Left ventricle myocardium inferior (tissue), 1 donor: Measurements from ENCODE around the gene AMT. TPM values are rescaled to one million over a fixed set of nuclear protein-coding genes. Genes with fewer than 3 reads are reported as not detected.

Experiments
- DNase-seq: peaks from one replicate; pipeline ENCODE4 v3.0.0-alpha.2; 2020
- H3K27ac ChIP-seq: fragments of 200-600 bp; replicated peaks from 2 replicates; pipeline ENCODE4 v1.8.0; 2021
- H3K27me3 ChIP-seq: fragments of 200-600 bp; 2 replicates; pipeline ENCODE4 v1.8.0; 2021; ENCODE audit warnings: low read depth
- H3K36me3 ChIP-seq: fragments of 200-600 bp; 2 replicates; pipeline ENCODE4 v1.8.0; 2021
- H3K4me1 ChIP-seq: fragments of 200-600 bp; 2 replicates; pipeline ENCODE4 v1.8.0; 2021
- H3K4me3 ChIP-seq: fragments of 200-600 bp; 2 replicates; pipeline ENCODE4 v1.8.0; 2021; ENCODE audit warnings: mild to moderate bottlenecking, moderate library complexity
- H3K9me3 ChIP-seq: fragments of 200-600 bp; replicated peaks from 2 replicates; pipeline ENCODE4 v1.8.0; 2021
- intact Hi-C: fragments of 100-400 bp; cut with micrococcal nuclease; formaldehyde crosslinking; loops from one replicate; pipeline ENCODE4 v1.11.0; 2022
- long read RNA-seq: library from polyadenylated mRNA; unstranded; transcript quantifications from one replicate; pipeline ENCODE4 v2.0.0, GENCODE V29; 2021
- total RNA-seq: library from RNA; stranded (reverse); fragmentation: NEBNext Ultra II Directional; extraction: Animal tissue kit (Norgen Biotek cat#: 25700); gene quantifications from one replicate; pipeline ENCODE4 v1.2.1, GENCODE V29; 2021
- TF ChIP-seq, protein P1 (sequence below): fragments of 200-600 bp; IDR thresholded peaks from 2 replicates; pipeline ENCODE4 v1.8.0; 2021; ENCODE audit warnings: antibody characterized with exemption, mild to moderate bottlenecking, borderline replicate concordance
- donor health status: DM: no; HTN: yes; CAD: no; lungs with severe emphysema.

The AMT gene
- total RNA-seq, result 29.0 TPM
- long read RNA-seq, transcript AMT-201 (9 exons, 2,280 nt), result major isoform, 87 of 127 reads
- long read RNA-seq, transcript AMT-221 (9 exons, 2,038 nt), result minor isoform, 9 of 127 reads
- long read RNA-seq, transcript AMT-202 (10 exons, 1,831 nt), result minor isoform, 7 of 127 reads
- long read RNA-seq, partial matches to known transcripts, result 1 of 127 reads
- long read RNA-seq, other reads (novel, unspliced or antisense), result 8 of 127 reads

DNA sequence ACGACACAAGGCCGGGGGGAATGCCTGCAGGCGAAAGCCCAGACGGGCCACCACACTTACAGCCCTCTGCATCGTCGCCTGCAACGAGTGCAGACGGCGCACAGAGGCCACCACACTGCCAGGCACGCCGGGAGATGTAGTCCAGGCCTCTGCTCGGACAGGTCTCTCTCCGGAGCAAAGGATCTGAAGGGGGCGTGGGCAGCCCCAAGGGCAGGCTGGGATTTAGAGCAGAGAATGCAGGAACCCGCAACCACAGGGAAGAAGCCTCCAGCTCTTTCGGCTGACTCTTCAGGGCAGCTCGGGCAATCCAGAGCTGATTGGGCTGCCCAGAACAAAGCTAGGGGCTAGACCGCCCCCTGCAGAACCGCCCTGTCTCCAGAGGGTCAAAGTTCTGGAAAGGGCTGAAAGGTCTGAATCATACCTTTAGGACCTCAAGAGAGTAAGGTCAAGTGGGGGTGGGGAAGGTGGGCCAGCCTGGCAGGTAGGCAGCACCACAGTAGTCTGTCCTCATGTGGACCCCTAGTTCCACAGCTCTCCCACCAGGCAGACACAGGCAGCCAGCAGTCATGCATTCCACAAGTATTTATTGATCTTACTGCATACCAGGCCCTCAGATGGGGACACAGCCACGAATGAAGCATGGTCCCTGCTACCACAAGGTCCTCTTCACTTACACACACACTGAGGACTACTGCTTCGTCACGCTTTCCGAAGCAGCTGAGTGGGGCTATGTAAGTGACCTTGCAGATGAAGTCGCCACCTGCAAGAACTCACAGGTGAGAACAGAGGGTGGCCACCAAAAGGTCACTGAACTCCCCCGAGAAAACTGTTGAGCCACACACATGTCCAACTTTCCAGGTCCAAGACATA lies at the start of gene AMT:
Gene AMT, minus strand, starts transcription at position 95 of the 870 bp plus-strand sequence. Its CDS starts 23 bp downstream, at position 72.
- DNase-seq, result peak; percentile 65
- H3K4me3 ChIP-seq, result peak within 1 kb of the TSS; percentile 68
- no peaks in the 10 kb centered on the region for H3K9me3 ChIP-seq
- H3K4me1 ChIP-seq, result peaks cover 35% of the 10 kb centered on the region
- TF ChIP-seq, protein P1, sequence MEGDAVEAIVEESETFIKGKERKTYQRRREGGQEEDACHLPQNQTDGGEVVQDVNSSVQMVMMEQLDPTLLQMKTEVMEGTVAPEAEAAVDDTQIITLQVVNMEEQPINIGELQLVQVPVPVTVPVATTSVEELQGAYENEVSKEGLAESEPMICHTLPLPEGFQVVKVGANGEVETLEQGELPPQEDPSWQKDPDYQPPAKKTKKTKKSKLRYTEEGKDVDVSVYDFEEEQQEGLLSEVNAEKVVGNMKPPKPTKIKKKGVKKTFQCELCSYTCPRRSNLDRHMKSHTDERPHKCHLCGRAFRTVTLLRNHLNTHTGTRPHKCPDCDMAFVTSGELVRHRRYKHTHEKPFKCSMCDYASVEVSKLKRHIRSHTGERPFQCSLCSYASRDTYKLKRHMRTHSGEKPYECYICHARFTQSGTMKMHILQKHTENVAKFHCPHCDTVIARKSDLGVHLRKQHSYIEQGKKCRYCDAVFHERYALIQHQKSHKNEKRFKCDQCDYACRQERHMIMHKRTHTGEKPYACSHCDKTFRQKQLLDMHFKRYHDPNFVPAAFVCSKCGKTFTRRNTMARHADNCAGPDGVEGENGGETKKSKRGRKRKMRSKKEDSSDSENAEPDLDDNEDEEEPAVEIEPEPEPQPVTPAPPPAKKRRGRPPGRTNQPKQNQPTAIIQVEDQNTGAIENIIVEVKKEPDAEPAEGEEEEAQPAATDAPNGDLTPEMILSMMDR, result no peak
- H3K27me3 ChIP-seq, result no peaks in the 10 kb centered on the region
- intact Hi-C loops, result no loop called here
- H3K36me3 ChIP-seq, result peaks cover 29% of the 10 kb centered on the region
- H3K27ac ChIP-seq, result peak within 1 kb of the TSS; percentile 73

- intact Hi-C loops, result no loop called here
- H3K4me3 ChIP-seq, result peak overlapping the region; percentile 94
- peaks cover 66% of the 10 kb centered on the region for H3K4me1 ChIP-seq
- peak overlapping the region; percentile 99 for H3K27ac ChIP-seq
- peaks cover 4% of the 10 kb centered on the region for H3K36me3 ChIP-seq
- H3K9me3 ChIP-seq, result no peaks in the 10 kb centered on the region
- TF ChIP-seq, protein P1, result no peak
- H3K27me3 ChIP-seq, result no peaks in the 10 kb centered on the region
- no peak for DNase-seq
These were observed 48.6 kb upstream of the AMT start for GRCh38 chr3:49470714-49471420.

GRCh38 chr3:49469936-49470713 lies 47.9 kb upstream of the AMT start, which contains the start of gene DAG1:
Gene DAG1 (plus strand): TSS chr3:49470267. CDS start chr3:49510535, 40,268 bp downstream.
- no peaks in the 10 kb centered on the region for H3K9me3 ChIP-seq
- H3K4me3 ChIP-seq, result peak within 1 kb of the TSS; percentile 94
- H3K36me3 ChIP-seq, result peaks cover 4% of the 10 kb centered on the region
- peak; percentile 98 for DNase-seq
- intact Hi-C loops, result no loop called here
- H3K4me1 ChIP-seq, result peaks cover 66% of the 10 kb centered on the region
- peak within 1 kb of the TSS; percentile 99 for H3K27ac ChIP-seq
- no peaks in the 10 kb centered on the region for H3K27me3 ChIP-seq
- TF ChIP-seq, protein P1, result no peak

- peak overlapping the region; percentile 94 for H3K4me3 ChIP-seq
- intact Hi-C loops, result no loop called here
- TF ChIP-seq, protein P1, result no peak
- no peaks in the 10 kb centered on the region for H3K9me3 ChIP-seq
- H3K27ac ChIP-seq, result peak overlapping the region; percentile 99
- H3K27me3 ChIP-seq, result no peaks in the 10 kb centered on the region
- peak; percentile 82 for DNase-seq
- peaks cover 4% of the 10 kb centered on the region for H3K36me3 ChIP-seq
- peaks cover 66% of the 10 kb centered on the region for H3K4me1 ChIP-seq
These were observed 47.0 kb upstream of the AMT start for GRCh38 chr3:49469037-49469935.
